Endothelial cell of umbilical vein (primary cell): Measurements from ENCODE around the gene LRRC7. TPM values are rescaled to one million over a fixed set of nuclear protein-coding genes. Genes with fewer than 3 reads are reported as not detected.

Experiments
- BruUV-seq: library from RNA; stranded (reverse); fragments of 400-500 nt; replicated peaks from 2 replicates; lab custom pipeline; 2021; lab: Mats Ljungman, UMichigan
- CTCF ChIA-PET: fragments of 300-600, 350-600 bp; sonication (Branson Sonifier 250); formaldehyde crosslinking; loops from one replicate; lab custom pipeline; 2021; ENCODE audit warnings: antibody characterized with exemption, inconsistent platforms; lab: Charles Lee
- POLR2A ChIA-PET: fragments of 300-600, 350-600 bp; sonication (Branson Sonifier 250); formaldehyde crosslinking; loops from one replicate; lab custom pipeline; 2021; ENCODE audit warnings: antibody characterized with exemption, inconsistent platforms; lab: Charles Lee
- DNase-seq: peaks from one replicate; pipeline ENCODE4 v3.0.0-alpha.2; 2011; ENCODE audit warnings: low read depth, low spot score
- FAIRE-seq: peaks from 2 replicates; lab custom pipeline; 2011; peaks lifted over from hg19 to GRCh38; lab: Jason Lieb, UNC
- H2AFZ ChIP-seq: 2 replicates; pipeline ENCODE4 v1.6.0; 2012; ENCODE audit warnings: low read depth, low read length, control low read depth, inconsistent platforms
- H3K27ac ChIP-seq: 2 replicates; pipeline ENCODE4 v1.5.1; 2011; ENCODE audit warnings: low read depth, mild to moderate bottlenecking, control low read depth, low read length, moderate library complexity; ENCODE audit not compliant: insufficient read depth
- H3K27me3 ChIP-seq, 2 experiments: 2 replicates each; pipeline versions ENCODE4 v1.6.0 to v1.6.1; 2011; ENCODE audit warnings: low read length in 2 of 2, mixed read lengths in 1 of 2; ENCODE audit not compliant: control insufficient read depth in 2 of 2, insufficient read depth in 2 of 2
- H3K36me3 ChIP-seq, 2 experiments: 2 replicates in 1 of 2; 3 replicates in 1 of 2; pipeline ENCODE4 v1.5.1; 2011; ENCODE audit warnings: low read length in 2 of 2, mild to moderate bottlenecking in 1 of 2, moderate library complexity in 1 of 2; ENCODE audit not compliant: control insufficient read depth in 2 of 2, insufficient read depth in 2 of 2; ENCODE audit errors: extremely low read depth in 1 of 2
- H3K4me1 ChIP-seq: 3 replicates; pipeline ENCODE4 v1.5.1; 2011; ENCODE audit warnings: mild to moderate bottlenecking, low read length; ENCODE audit not compliant: control insufficient read depth, insufficient read depth; ENCODE audit errors: extremely low read depth
- H3K4me2 ChIP-seq: 2 replicates; pipeline ENCODE4 v1.6.1; 2011; ENCODE audit warnings: low read length, control low read depth, mixed read lengths; ENCODE audit not compliant: insufficient read depth
- H3K4me3 ChIP-seq, 3 experiments: fragments of 200-600 bp in 1 of 3; sonication (generic), shearing (Covaris generic) in 1 of 3; replicated peaks in 1 of 3; 2 replicates each; pipeline ENCODE4 v1.5.1; 2011 to 2016; ENCODE audit warnings: control low read depth in 3 of 3, low read length in 3 of 3, mild to moderate bottlenecking in 2 of 3, inconsistent platforms in 1 of 3, low read depth in 1 of 3, moderate library complexity in 1 of 3; ENCODE audit not compliant: insufficient read depth in 1 of 3
- H3K79me2 ChIP-seq: 2 replicates; pipeline ENCODE4 v1.6.0; 2012; ENCODE audit warnings: low read length, inconsistent platforms; ENCODE audit not compliant: control insufficient read depth, insufficient read depth
- H3K9ac ChIP-seq: replicated peaks from 2 replicates; pipeline ENCODE3; 2011; ENCODE audit warnings: low read length, control low read depth; ENCODE audit not compliant: insufficient read depth; ENCODE audit errors: extremely low read depth
- H3K9me1 ChIP-seq: replicated peaks from 3 replicates; pipeline ENCODE4 v1.6.0; 2011; ENCODE audit warnings: mild to moderate bottlenecking, low read length; ENCODE audit not compliant: control insufficient read depth, insufficient read depth; ENCODE audit errors: extremely low read depth
- H3K9me3 ChIP-seq: replicated peaks from 2 replicates; pipeline ENCODE4 v1.5.1; 2012; ENCODE audit warnings: low read length, inconsistent platforms; ENCODE audit not compliant: control insufficient read depth, insufficient read depth
- H4K20me1 ChIP-seq: replicated peaks from 2 replicates; pipeline ENCODE3; 2011; ENCODE audit warnings: mild to moderate bottlenecking, low read length; ENCODE audit not compliant: control insufficient read depth, insufficient read depth; ENCODE audit errors: extremely low read depth
- EZH2 ChIP-seq: IDR thresholded peaks from 2 replicates; pipeline ENCODE4 v1.6.1; 2012; ENCODE audit warnings: borderline replicate concordance, low read depth, mild to moderate bottlenecking, moderate library complexity, low read length, inconsistent platforms; ENCODE audit not compliant: severe bottlenecking
- FOS ChIP-seq: IDR thresholded peaks from 2 replicates; pipeline ENCODE4 v1.6.1; 2011; ENCODE audit warnings: mild to moderate bottlenecking, low read length, moderate library complexity, borderline replicate concordance; ENCODE audit not compliant: insufficient read depth
- GATA2 ChIP-seq: IDR thresholded peaks from 2 replicates; pipeline ENCODE4 v1.7.0; 2011; ENCODE audit warnings: low read depth, mild to moderate bottlenecking, moderate library complexity, mixed read lengths, low read length; ENCODE audit not compliant: insufficient read length, insufficient read depth
- JUN ChIP-seq: IDR thresholded peaks from 2 replicates; pipeline ENCODE4 v1.6.1; 2011; ENCODE audit warnings: borderline replicate concordance, low read depth; ENCODE audit not compliant: insufficient read length, insufficient read depth
- MYC ChIP-seq: IDR thresholded peaks from one replicate; pipeline ENCODE4 v1.6.1; 2011; ENCODE audit warnings: mild to moderate bottlenecking, low read depth, low read length
- POLR2A ChIP-seq: IDR thresholded peaks from 2 replicates; pipeline ENCODE4 v1.6.1; 2012; ENCODE audit warnings: low read depth, mild to moderate bottlenecking, control low read depth, low read length
- POLR2AphosphoS5 ChIP-seq: IDR thresholded peaks from 2 replicates; pipeline ENCODE4 v1.6.1; 2012; ENCODE audit warnings: low read depth, mild to moderate bottlenecking, control low read depth, low read length, moderate library complexity; ENCODE audit not compliant: insufficient read depth
- dilution Hi-C: fragments of 300-500 bp; cut with MboI; formaldehyde crosslinking; loops from one replicate; pipeline ENCODE4 v1.15.0; 2019; ENCODE audit warnings: low sequenced_read_pairs; ENCODE audit not compliant: extremely low pct_ligation_motif_present
- intact Hi-C: fragments of 100-400 bp; cut with micrococcal nuclease; formaldehyde crosslinking; loops from one replicate; pipeline ENCODE4 v1.10.0; 2022
- polyA plus RNA-seq, 4 experiments: library from polyadenylated mRNA; depleted of rRNA in 3 of 4; stranded (reverse) in 3 of 4; unstranded in 1 of 4; fragments of >200 nt; gene quantifications; 2 replicates each; pipeline versions ENCODE4 v1.2.1 to v1.2.3, GENCODE V29; 2011 to 2012; ENCODE audit warnings: missing spikeins in 1 of 4
- total RNA-seq: library from RNA; stranded (reverse); gene quantifications from 2 replicates; pipeline ENCODE4 v1.2.3, GENCODE V29; 2021
- TF ChIP-seq, protein P1 (sequence below), 2 donors: IDR thresholded peaks; 1 replicate in 1 of 2; 2 replicates in 1 of 2; pipeline ENCODE4 v1.5.1; 2011; ENCODE audit warnings: low read length in 2 of 2, mild to moderate bottlenecking in 2 of 2, moderate library complexity in 2 of 2, control low read depth in 1 of 2, inconsistent platforms in 1 of 2, low read depth in 1 of 2; ENCODE audit not compliant: insufficient read depth in 1 of 2; ENCODE audit errors: extremely low read depth in 1 of 2
- TF ChIP-seq, protein P2 (sequence below): IDR thresholded peaks from 2 replicates; pipeline ENCODE4 v1.6.1; 2011; ENCODE audit not compliant: insufficient read depth, insufficient read length

The LRRC7 gene
- total and polyA plus RNA-seq, 2 donors (not counting 3 experiments of a cell fraction or from before 2014, with no cell fraction given), result 0.11 to 0.58 TPM

DNA sequence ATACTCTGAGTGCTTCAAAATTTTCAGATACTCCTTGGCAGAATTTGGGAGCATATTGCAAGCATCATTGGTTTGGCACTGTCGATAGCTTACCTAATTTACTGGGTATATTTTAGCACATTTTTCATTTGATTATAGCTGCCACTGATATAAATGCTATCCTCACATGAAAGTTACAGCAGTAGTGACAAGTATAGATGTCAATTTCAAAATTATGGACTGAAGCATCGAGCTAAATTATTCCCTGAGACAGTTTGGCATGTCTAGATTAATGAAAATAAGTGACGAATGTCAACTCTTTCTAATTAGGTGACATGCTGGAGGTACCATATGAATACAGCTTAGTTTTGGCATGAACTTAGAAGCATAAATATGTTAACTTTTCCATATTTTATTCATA, 83.1 kb downstream of the LRRC7 start:
- TF ChIP-seq POLR2AphosphoS5, result no peak
- TF ChIP-seq JUN, result no peak
- no peak for TF ChIP-seq EZH2
- no peak for TF ChIP-seq MYC
- TF ChIP-seq GATA2, result no peak
- TF ChIP-seq, protein P1, sequence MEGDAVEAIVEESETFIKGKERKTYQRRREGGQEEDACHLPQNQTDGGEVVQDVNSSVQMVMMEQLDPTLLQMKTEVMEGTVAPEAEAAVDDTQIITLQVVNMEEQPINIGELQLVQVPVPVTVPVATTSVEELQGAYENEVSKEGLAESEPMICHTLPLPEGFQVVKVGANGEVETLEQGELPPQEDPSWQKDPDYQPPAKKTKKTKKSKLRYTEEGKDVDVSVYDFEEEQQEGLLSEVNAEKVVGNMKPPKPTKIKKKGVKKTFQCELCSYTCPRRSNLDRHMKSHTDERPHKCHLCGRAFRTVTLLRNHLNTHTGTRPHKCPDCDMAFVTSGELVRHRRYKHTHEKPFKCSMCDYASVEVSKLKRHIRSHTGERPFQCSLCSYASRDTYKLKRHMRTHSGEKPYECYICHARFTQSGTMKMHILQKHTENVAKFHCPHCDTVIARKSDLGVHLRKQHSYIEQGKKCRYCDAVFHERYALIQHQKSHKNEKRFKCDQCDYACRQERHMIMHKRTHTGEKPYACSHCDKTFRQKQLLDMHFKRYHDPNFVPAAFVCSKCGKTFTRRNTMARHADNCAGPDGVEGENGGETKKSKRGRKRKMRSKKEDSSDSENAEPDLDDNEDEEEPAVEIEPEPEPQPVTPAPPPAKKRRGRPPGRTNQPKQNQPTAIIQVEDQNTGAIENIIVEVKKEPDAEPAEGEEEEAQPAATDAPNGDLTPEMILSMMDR (IDR thresholded peaks at IDR 0.05; ENCODE audit: extremely low read depth in 1 of 2, insufficient read depth in 1 of 2, low read depth in 1 of 2, low read length in 2 of 2), result no peak
- TF ChIP-seq, protein P2, sequence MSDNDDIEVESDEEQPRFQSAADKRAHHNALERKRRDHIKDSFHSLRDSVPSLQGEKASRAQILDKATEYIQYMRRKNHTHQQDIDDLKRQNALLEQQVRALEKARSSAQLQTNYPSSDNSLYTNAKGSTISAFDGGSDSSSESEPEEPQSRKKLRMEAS, result no peak
- no peak for TF ChIP-seq POLR2A
- no peak for TF ChIP-seq FOS
- H3K9me3 ChIP-seq, result no peaks in the 10 kb centered on the region
- dilution Hi-C loops, result no loop called here
- FAIRE-seq, result no peak
- no peaks in the 10 kb centered on the region for H3K9me1 ChIP-seq
- no peak overlapping the region for H3K9ac ChIP-seq
- no peaks in the 10 kb centered on the region for H3K36me3 ChIP-seq
- no TSS peak for BruUV-seq
- no peaks in the 10 kb centered on the region for H3K79me2 ChIP-seq
- H3K4me3 ChIP-seq, result no peak overlapping the region
- no peaks in the 10 kb centered on the region for H3K4me1 ChIP-seq
- no peak overlapping the region for H3K27ac ChIP-seq
- no peak for DNase-seq
- no peak overlapping the region for H3K4me2 ChIP-seq
- intact Hi-C loops, result no loop called here
- CTCF ChIA-PET, result interaction anchor here (1.1 kb wide), 1 partner anchor 11 kb away, joined by 3 read pairs; no protein-coding TSS in a partner anchor
- POLR2A ChIA-PET, result no interaction called here
- no peaks in the 10 kb centered on the region for H3K27me3 ChIP-seq
- H2AFZ ChIP-seq, result no peak overlapping the region
- H4K20me1 ChIP-seq, result no peaks in the 10 kb centered on the region
